GM12865 (cell line): ENCODE results near the gene ADGRF4.
"Not testable (repeated sequence)": the region's sequence is repeated elsewhere in the genome, so short reads cannot be mapped to it uniquely, and the experiment has no call there.

Experiments used
- DNase-seq: peaks from one replicate; pipeline ENCODE4 v3.0.0; 2010; ENCODE audit warnings: low read depth
- H3K4me3 ChIP-seq: 2 replicates; pipeline ENCODE4 v1.5.1; 2011; ENCODE audit warnings: mild to moderate bottlenecking, low read depth, low read length, control low read depth
- CTCF ChIP-seq: IDR thresholded peaks from 2 replicates; pipeline ENCODE4 v1.5.1; 2011; ENCODE audit warnings: low read length, control low read depth, low read depth, inconsistent platforms; ENCODE audit not compliant: insufficient read depth; ENCODE audit errors: missing control alignments

Gene ADGRF4

GRCh38 chr6:47741807-47742206 is 43.4 kb downstream of the ADGRF4 start:
- DNase-seq, result peak; percentile 17
- no peak for TF ChIP-seq CTCF
- no peak overlapping the region for H3K4me3 ChIP-seq

- no peak for DNase-seq
- H3K4me3 ChIP-seq, result no peak overlapping the region
- TF ChIP-seq CTCF, result no peak
Observed at GRCh38 chr6:47743744-47744143, 45.4 kb downstream of the ADGRF4 start.

- DNase-seq, result not testable (repeated sequence)
Observed at GRCh38 chr6:47745269-47745668, 46.9 kb downstream of the ADGRF4 start.

GRCh38 chr6:47749757-47750156 is 51.4 kb downstream of the ADGRF4 start:
- H3K4me3 ChIP-seq, result no peak overlapping the region
- no peak for DNase-seq
- TF ChIP-seq CTCF, result no peak

More at GRCh38 chr6:47745269-47745668, 46.9 kb downstream of the ADGRF4 start:
- not testable (repeated sequence) for H3K4me3 ChIP-seq

GRCh38 chr6:47752801-47753200 is 54.4 kb downstream of the ADGRF4 start:
- no peak for DNase-seq
- no peak for TF ChIP-seq CTCF
- H3K4me3 ChIP-seq, result no peak overlapping the region

GRCh38 chr6:47759364-47759763 is 61.0 kb downstream of the ADGRF4 start:
- TF ChIP-seq CTCF, result no peak
- H3K4me3 ChIP-seq, result no peak overlapping the region
- DNase-seq, result no peak

- TF ChIP-seq CTCF, result no peak
- no peak overlapping the region for H3K4me3 ChIP-seq
- DNase-seq, result no peak
Observed at GRCh38 chr6:47762502-47762901, 64.1 kb downstream of the ADGRF4 start.

GRCh38 chr6:47766445-47766844 is 68.1 kb downstream of the ADGRF4 start:
- DNase-seq, result no peak
- H3K4me3 ChIP-seq, result no peak overlapping the region
- TF ChIP-seq CTCF, result no peak
